ENCODE measurements around the gene RASGRF2. TPM values are rescaled to one million over a fixed set of nuclear protein-coding genes. Genes with fewer than 3 reads are reported as not detected.
A peak's percentile ranks its signal among the peaks of the same experiment; 100 is the strongest.

Gene RASGRF2
- total RNA-seq, 4 donors from 2014 or later, result 19.5 to 45.3 (median 34.6) TPM

DNA sequence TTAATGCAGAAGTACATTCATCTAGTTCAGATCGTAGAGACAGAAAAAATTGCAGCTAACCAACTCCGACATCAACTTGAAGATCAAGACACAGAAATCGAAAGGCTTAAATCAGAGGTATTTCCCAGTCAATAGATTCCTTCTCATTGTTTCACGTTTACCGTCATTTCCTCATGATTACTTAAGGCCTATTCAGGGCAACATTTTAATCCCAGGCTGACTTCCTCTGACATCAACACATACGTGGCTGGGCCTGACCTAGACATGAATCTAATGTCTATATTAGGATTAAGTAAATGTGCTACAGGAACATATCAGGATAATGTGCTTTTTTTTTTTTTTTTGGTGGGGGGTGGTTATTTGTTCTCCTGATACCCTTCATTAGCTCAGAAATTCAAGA, 107.9 kb downstream of the RASGRF2 start:
- Histone ChIP-seq H3K4me1 (peaks cover 0 to 11% (median 0%) of the 10 kb centered on the region in 4 donors), H3K27me3 (no peaks in the 10 kb centered on the region), H3K4me3 (no peak overlapping the region), H3K27ac (peak overlapping the region in 2 of 4 donors; percentile 9 to 62), H3K36me3 (peaks cover 0 to under 1% (median 0%) of the 10 kb centered on the region in 3 donors), H3K9me3 (no peaks in the 10 kb centered on the region)
- TF ChIP-seq POLR2A (IDR thresholded peaks at IDR 0.05), result no peak
- no peak for TF ChIP-seq EP300 (IDR thresholded peaks at IDR 0.05)
- TF ChIP-seq, protein P1, sequence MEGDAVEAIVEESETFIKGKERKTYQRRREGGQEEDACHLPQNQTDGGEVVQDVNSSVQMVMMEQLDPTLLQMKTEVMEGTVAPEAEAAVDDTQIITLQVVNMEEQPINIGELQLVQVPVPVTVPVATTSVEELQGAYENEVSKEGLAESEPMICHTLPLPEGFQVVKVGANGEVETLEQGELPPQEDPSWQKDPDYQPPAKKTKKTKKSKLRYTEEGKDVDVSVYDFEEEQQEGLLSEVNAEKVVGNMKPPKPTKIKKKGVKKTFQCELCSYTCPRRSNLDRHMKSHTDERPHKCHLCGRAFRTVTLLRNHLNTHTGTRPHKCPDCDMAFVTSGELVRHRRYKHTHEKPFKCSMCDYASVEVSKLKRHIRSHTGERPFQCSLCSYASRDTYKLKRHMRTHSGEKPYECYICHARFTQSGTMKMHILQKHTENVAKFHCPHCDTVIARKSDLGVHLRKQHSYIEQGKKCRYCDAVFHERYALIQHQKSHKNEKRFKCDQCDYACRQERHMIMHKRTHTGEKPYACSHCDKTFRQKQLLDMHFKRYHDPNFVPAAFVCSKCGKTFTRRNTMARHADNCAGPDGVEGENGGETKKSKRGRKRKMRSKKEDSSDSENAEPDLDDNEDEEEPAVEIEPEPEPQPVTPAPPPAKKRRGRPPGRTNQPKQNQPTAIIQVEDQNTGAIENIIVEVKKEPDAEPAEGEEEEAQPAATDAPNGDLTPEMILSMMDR (IDR thresholded peaks at IDR 0.05), result no peak
- 59 to 67% methylated on average over 6 of the region's 6 CpGs for WGBS, 2 donors
- no peak for DNase-seq (ENCODE audit: low spot score in 2 of 2)

DNA sequence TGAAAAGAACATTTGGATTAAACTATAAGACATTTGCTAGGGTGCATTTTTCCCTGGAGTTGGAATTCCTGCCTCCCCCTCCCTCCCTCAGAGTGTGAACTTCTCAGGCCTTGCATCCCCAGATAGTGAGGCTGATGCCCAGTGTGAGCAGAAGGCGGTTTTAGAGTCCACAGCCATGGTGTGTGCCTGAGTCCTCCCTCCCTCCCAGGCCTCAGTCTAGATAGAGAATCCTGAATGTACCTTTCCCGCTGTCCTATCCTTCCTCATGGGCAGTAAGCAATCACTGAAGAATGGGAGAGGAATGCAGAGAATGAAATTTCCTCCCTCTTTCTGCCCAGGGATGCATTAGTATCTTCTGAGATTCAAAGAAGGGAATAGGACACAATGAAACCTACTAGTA, 108.5 kb downstream of the RASGRF2 start:
- Histone ChIP-seq H3K27me3 (no peaks in the 10 kb centered on the region), H3K4me1 (peaks cover 0 to 11% (median 0%) of the 10 kb centered on the region in 4 donors), H3K27ac (peak overlapping the region in 2 of 4 donors; percentile 9 to 29), H3K9me3 (no peaks in the 10 kb centered on the region), H3K36me3 (peaks cover 0 to 6% (median 0%) of the 10 kb centered on the region in 3 donors), H3K4me3 (no peak overlapping the region)
- WGBS, 2 donors, result 79 to 94% methylated on average over 2 of the region's 2 CpGs
- no peak for DNase-seq (ENCODE audit: low spot score in 2 of 2)
- TF ChIP-seq POLR2A (IDR thresholded peaks at IDR 0.05), result no peak
- TF ChIP-seq, protein P1 (IDR thresholded peaks at IDR 0.05), result no peak
- no peak for TF ChIP-seq EP300 (IDR thresholded peaks at IDR 0.05)

DNA sequence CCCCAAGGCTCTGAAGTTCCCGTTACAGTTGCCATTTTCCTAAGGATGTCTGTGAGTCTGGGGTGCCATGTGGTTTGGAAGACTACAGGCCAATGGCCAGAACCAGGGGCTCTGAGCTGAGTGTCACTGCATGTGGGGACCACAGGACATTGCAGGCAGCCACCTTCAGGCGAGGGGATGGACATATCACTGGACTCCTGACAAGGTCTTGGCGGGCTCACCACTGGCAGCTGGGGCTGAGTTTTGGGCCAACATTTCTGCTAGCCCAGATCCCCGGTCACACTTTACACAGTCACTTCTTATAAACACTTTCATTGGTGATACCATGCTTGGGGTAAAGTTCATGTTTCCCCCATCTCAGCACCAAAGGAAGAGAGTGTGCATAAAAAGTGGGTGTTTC, 109.8 kb downstream of the RASGRF2 start:
- Histone ChIP-seq H3K27ac (no peak overlapping the region), H3K27me3 (no peaks in the 10 kb centered on the region), H3K4me3 (no peak overlapping the region), H3K9me3 (no peaks in the 10 kb centered on the region), H3K36me3 (peaks cover 0 to 9% (median 0%) of the 10 kb centered on the region in 3 donors), H3K4me1 (peaks cover 0 to 11% (median 0%) of the 10 kb centered on the region in 4 donors)
- 93 to 96% methylated on average over 4 of the region's 4 CpGs for WGBS, 2 donors
- TF ChIP-seq EP300 (IDR thresholded peaks at IDR 0.05) (no peak), POLR2A (IDR thresholded peaks at IDR 0.05) (no peak)
- TF ChIP-seq, protein P1 (IDR thresholded peaks at IDR 0.05), result no peak
- no peak for DNase-seq (ENCODE audit: low spot score in 2 of 2)

DNA sequence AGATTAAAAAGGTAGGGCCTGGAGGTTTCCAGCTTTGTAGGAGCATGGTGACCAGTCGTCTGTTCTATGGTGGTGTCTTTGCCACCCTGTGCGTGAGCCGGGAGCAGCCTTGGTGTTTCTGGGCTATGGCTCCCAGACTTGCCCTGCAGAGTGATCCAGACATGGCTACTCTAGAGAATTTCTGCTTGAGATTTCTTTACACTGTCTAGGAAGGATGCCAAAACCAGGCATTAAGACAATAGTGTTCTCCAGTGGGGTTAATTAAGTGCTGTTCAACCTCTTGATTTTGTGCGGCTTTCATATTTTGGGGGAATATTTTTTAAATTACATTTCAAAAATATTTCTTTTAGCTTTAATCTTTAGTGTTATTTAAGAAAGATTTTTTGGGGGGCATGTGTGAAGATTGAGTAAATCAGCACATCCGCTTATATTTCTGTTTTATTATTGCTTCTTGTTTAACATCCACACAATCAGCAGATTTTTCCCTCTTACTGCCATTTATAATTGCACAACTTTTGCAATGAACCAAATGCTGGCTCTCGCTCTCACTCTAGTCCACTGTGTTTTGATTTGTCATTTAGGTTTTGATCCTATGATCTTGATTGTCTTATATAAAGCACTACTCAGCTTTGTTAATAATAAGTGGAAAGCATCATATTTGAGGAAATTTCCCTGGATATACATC, 110.5 kb downstream of the RASGRF2 start:
- no peak for DNase-seq (ENCODE audit: low spot score in 2 of 2)
- Histone ChIP-seq H3K36me3 (peaks cover 0 to 9% (median 0%) of the 10 kb centered on the region in 3 donors), H3K9me3 (no peaks in the 10 kb centered on the region), H3K4me3 (no peak overlapping the region), H3K27ac (no peak overlapping the region), H3K27me3 (no peaks in the 10 kb centered on the region), H3K4me1 (peaks cover 0 to 5% (median 0%) of the 10 kb centered on the region in 4 donors)
- 89% methylated on average over 6 of the region's 6 CpGs for WGBS, 2 donors
- TF ChIP-seq, protein P1 (IDR thresholded peaks at IDR 0.05), result no peak
- TF ChIP-seq POLR2A (IDR thresholded peaks at IDR 0.05) (no peak), EP300 (IDR thresholded peaks at IDR 0.05) (no peak)

DNA sequence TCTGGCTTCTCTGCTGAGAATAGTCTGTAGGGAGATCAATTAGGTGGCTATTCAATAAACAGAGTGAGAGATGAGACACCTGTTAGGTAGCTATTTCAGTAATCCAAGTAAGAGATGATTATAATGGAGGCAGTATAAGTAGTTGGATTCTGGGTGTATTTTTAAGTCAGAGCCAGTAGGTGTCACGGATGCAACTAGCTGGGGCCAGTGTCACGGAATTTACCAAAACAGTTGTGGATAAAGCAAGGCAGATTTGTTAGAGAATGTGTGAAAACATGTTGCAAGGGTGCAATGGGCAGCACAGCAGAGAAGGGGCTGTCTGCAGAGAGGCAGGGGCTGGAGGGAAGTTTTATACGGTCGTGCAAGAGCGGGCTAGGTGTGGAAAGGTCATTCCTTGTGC, 114.9 kb downstream of the RASGRF2 start:
- WGBS, 2 donors, result 88 to 93% methylated on average over 5 of the region's 5 CpGs
- no peak for TF ChIP-seq POLR2A (IDR thresholded peaks at IDR 0.05)
- TF ChIP-seq, protein P1 (IDR thresholded peaks at IDR 0.05), result no peak
- no peak for TF ChIP-seq EP300 (IDR thresholded peaks at IDR 0.05)
- DNase-seq (ENCODE audit: low spot score in 2 of 2), result no peak
- Histone ChIP-seq H3K4me3 (no peak overlapping the region), H3K27ac (no peak overlapping the region), H3K27me3 (no peaks in the 10 kb centered on the region), H3K36me3 (peaks cover 0 to 18% (median 0%) of the 10 kb centered on the region in 3 donors), H3K4me1 (no peaks in the 10 kb centered on the region), H3K9me3 (peaks cover 0 to 11% (median 2%) of the 10 kb centered on the region in 4 donors)
